Neural cell (in vitro differentiated cells): ENCODE measurements around the gene FZR1. TPM values are rescaled to one million over a fixed set of nuclear protein-coding genes. Genes with fewer than 3 reads are reported as not detected.

Experiments used
- H2AFZ ChIP-seq: fragments of 200-600, 300-800 bp; sonication (generic), shearing (Covaris generic); 2 replicates; pipeline ENCODE4 v1.6.0; 2014; ENCODE audit warnings: low read depth, mild to moderate bottlenecking, antibody characterized with exemption, low read length, moderate library complexity
- H3F3A ChIP-seq: fragments of 200-600 bp; shearing (Covaris generic); 2 replicates; pipeline ENCODE4 v1.6.1; 2016; ENCODE audit warnings: mild to moderate bottlenecking, moderate library complexity, mixed read lengths, antibody characterized with exemption, low read length; ENCODE audit not compliant: insufficient read depth, poor library complexity, severe bottlenecking
- H3K27ac ChIP-seq: fragments of 200-600, 300-800 bp; sonication (generic), shearing (Covaris generic); 2 replicates; pipeline ENCODE4 v1.5.1; 2014; ENCODE audit warnings: mild to moderate bottlenecking, low read length, moderate library complexity
- H3K27me3 ChIP-seq: fragments of 300-800, 200-600 bp; sonication (generic), shearing (Covaris generic); 2 replicates; pipeline ENCODE4 v1.6.0; 2014; ENCODE audit warnings: mild to moderate bottlenecking, low read depth, low read length, moderate library complexity; ENCODE audit not compliant: insufficient read depth
- H3K36me3 ChIP-seq: fragments of 300-800, 200-600 bp; sonication (generic), shearing (Covaris generic); 2 replicates; pipeline ENCODE4 v1.5.1; 2014; ENCODE audit warnings: mild to moderate bottlenecking, antibody characterized with exemption, low read length, moderate library complexity; ENCODE audit not compliant: insufficient read depth
- H3K4me2 ChIP-seq: fragments of 300-800, 200-600 bp; sonication (generic), shearing (Covaris generic); 2 replicates; pipeline ENCODE4 v1.6.0; 2014; ENCODE audit warnings: mild to moderate bottlenecking, low read length
- H3K4me3 ChIP-seq: fragments of 300-800, 200-600 bp; sonication (generic), shearing (Covaris generic); 2 replicates; pipeline ENCODE4 v1.5.1; 2014; ENCODE audit warnings: mild to moderate bottlenecking, low read length, moderate library complexity
- H3K79me2 ChIP-seq: fragments of 200-600 bp; shearing (Covaris generic); replicated peaks from 2 replicates; pipeline ENCODE4 v1.6.0; 2014; ENCODE audit warnings: mild to moderate bottlenecking, low read length, moderate library complexity; ENCODE audit not compliant: insufficient read depth
- H3K9ac ChIP-seq: fragments of 300-800, 200-600 bp; sonication (generic), shearing (Covaris generic); 2 replicates; pipeline ENCODE4 v1.6.1; 2016; ENCODE audit warnings: mild to moderate bottlenecking, low read length, mixed read lengths
- H3K9me2 ChIP-seq: fragments of 200-600 bp; shearing (Covaris generic); 2 replicates; pipeline ENCODE4 v1.6.1; 2016; ENCODE audit warnings: mild to moderate bottlenecking, low read length, mixed read lengths; ENCODE audit not compliant: insufficient read depth
- H3K9me3 ChIP-seq: fragments of 200-600, 300-800 bp; sonication (generic), shearing (Covaris generic); 2 replicates; pipeline ENCODE4 v1.6.1; 2016; ENCODE audit warnings: mild to moderate bottlenecking, mixed run types, low read length, moderate library complexity, mixed read lengths
- H4K20me1 ChIP-seq: fragments of 200-600 bp; shearing (Covaris generic); 2 replicates; pipeline ENCODE4 v1.6.1; 2016; ENCODE audit warnings: mild to moderate bottlenecking, mixed run types; ENCODE audit not compliant: insufficient read depth
- EZH2 ChIP-seq: fragments of 200-600, 300-800 bp; shearing (Covaris generic), sonication (generic); IDR thresholded peaks from 2 replicates; pipeline ENCODE4 v1.6.1; 2014; ENCODE audit warnings: antibody characterized with exemption, low read length, borderline replicate concordance, mild to moderate bottlenecking; ENCODE audit not compliant: insufficient read depth, poor library complexity, severe bottlenecking
- MXI1 ChIP-seq: fragments of 450-650 bp; conservative IDR thresholded peaks from 2 replicates; pipeline ENCODE4 v1.6.1; 2014; ENCODE audit warnings: antibody characterized with exemption, mild to moderate bottlenecking; ENCODE audit not compliant: poor library complexity, severe bottlenecking
- POLR2AphosphoS5 ChIP-seq: IDR thresholded peaks from 2 replicates; pipeline ENCODE4 v1.6.1; 2012
- RAD21 ChIP-seq: fragments of 450-650 bp; conservative IDR thresholded peaks from 2 replicates; pipeline ENCODE4 v1.6.1; 2014; ENCODE audit warnings: antibody characterized with exemption, mild to moderate bottlenecking, moderate library complexity
- REST ChIP-seq: IDR thresholded peaks from 2 replicates; pipeline ENCODE4 v1.6.1; 2012; ENCODE audit warnings: borderline replicate concordance
- SMC3 ChIP-seq: fragments of 450-650 bp; conservative IDR thresholded peaks from 2 replicates; pipeline ENCODE4 v1.6.1; 2014; ENCODE audit warnings: antibody characterized with exemption, mild to moderate bottlenecking, moderate library complexity; ENCODE audit not compliant: poor library complexity
- TAF1 ChIP-seq: IDR thresholded peaks from 2 replicates; pipeline ENCODE4 v1.6.1; 2012; ENCODE audit warnings: low read depth
- polyA plus RNA-seq: library from polyadenylated mRNA; depleted of rRNA; stranded (reverse); fragments of >200 nt; gene quantifications from 2 replicates; pipeline ENCODE4 v1.2.3, GENCODE V29; 2014
- TF ChIP-seq, protein P1 (sequence below): fragments of 450-650 bp; IDR thresholded peaks from 2 replicates; pipeline ENCODE4 v1.5.1; 2014; ENCODE audit warnings: antibody characterized with exemption, mild to moderate bottlenecking, moderate library complexity; ENCODE audit not compliant: poor library complexity, severe bottlenecking

The FZR1 gene
- polyA plus RNA-seq, 1 donor from 2014 or later: 55.7 TPM

- Histone ChIP-seq H3K27ac (no peak overlapping the region), H3K4me2 (no peak overlapping the region), H3K4me3 (no peak overlapping the region), H3K27me3 (no peaks in the 10 kb centered on the region), H2AFZ (no peak overlapping the region), H3K9me3 (no peaks in the 10 kb centered on the region), H3F3A (no peaks in the 10 kb centered on the region), H3K79me2 (peaks cover 15% of the 10 kb centered on the region), H3K36me3 (no peaks in the 10 kb centered on the region), H4K20me1 (no peaks in the 10 kb centered on the region), H3K9ac (no peak overlapping the region), H3K9me2 (no peaks in the 10 kb centered on the region)
- TF ChIP-seq, protein P1, sequence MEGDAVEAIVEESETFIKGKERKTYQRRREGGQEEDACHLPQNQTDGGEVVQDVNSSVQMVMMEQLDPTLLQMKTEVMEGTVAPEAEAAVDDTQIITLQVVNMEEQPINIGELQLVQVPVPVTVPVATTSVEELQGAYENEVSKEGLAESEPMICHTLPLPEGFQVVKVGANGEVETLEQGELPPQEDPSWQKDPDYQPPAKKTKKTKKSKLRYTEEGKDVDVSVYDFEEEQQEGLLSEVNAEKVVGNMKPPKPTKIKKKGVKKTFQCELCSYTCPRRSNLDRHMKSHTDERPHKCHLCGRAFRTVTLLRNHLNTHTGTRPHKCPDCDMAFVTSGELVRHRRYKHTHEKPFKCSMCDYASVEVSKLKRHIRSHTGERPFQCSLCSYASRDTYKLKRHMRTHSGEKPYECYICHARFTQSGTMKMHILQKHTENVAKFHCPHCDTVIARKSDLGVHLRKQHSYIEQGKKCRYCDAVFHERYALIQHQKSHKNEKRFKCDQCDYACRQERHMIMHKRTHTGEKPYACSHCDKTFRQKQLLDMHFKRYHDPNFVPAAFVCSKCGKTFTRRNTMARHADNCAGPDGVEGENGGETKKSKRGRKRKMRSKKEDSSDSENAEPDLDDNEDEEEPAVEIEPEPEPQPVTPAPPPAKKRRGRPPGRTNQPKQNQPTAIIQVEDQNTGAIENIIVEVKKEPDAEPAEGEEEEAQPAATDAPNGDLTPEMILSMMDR: no peak
- TF ChIP-seq RAD21 (no peak), POLR2AphosphoS5 (no peak), SMC3 (no peak)
Observed at GRCh38 chr19:3497757-3498520, 8.2 kb upstream of the FZR1 start.

DNA sequence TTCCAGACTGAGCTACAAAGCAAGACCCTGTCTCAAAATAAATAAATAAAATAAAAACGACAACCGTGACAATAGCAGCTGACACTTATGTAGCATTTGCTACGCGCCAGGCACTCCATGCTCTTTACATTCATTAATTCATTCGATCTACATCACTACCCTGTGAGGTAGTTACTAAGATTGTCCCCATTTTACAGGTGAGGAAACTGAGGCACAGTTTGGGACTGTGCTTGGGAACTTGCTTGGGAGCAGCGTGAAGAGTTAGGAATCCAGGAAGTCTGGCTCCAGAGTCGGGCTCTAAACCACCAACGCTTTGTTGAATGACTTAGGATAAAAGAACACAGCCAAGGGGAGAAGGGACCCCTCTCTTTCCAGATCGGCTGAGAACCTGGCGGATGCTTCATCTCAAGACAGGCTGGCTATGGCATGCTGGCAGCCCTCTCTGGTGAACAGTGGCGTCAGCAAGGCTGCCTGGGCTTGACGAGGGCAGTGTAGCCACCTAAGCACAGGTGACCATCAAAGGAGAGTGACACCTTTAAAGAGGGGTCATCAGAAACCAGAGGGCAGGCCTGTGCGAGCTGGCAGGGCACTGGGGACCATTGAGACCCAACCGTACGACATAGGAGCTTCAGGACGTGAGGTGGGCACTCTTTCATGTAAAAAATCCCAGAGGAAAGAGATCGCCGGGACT, 6.2 kb upstream of the FZR1 start:
- peak overlapping the region; percentile 84 for H3K4me3 ChIP-seq
- peak overlapping the region; percentile 90 for H2AFZ ChIP-seq
- TF ChIP-seq MXI1 (no peak), RAD21 (no peak), REST (no peak), TAF1 (no peak), EZH2 (no peak), SMC3 (no peak)
- TF ChIP-seq, protein P1: no peak
- H3K27me3 ChIP-seq: no peaks in the 10 kb centered on the region
- H3F3A ChIP-seq: no peaks in the 10 kb centered on the region
- H3K4me2 ChIP-seq: peak overlapping the region; percentile 69
- H4K20me1 ChIP-seq: no peaks in the 10 kb centered on the region
- H3K79me2 ChIP-seq: peaks cover 15% of the 10 kb centered on the region
- H3K9me2 ChIP-seq: no peaks in the 10 kb centered on the region
- no peaks in the 10 kb centered on the region for H3K9me3 ChIP-seq
- H3K27ac ChIP-seq: peak overlapping the region; percentile 95
- H3K9ac ChIP-seq: peak overlapping the region; percentile 92
- no peaks in the 10 kb centered on the region for H3K36me3 ChIP-seq
